Measurements from ENCODE around the gene PATJ. TPM values are rescaled to one million over a fixed set of nuclear protein-coding genes. Genes with fewer than 3 reads are reported as not detected.
A peak's percentile ranks its signal among the peaks of the same experiment; 100 is the strongest.
"Not testable (repeated sequence)": the region's sequence is repeated elsewhere in the genome, so short reads cannot be mapped to it uniquely, and the experiment has no call there.

Gene PATJ
- total RNA-seq, 1 experiment from 2014 or later = 57.9 TPM

GRCh38 chr1:62218604-62219003, 476.3 kb downstream of the PATJ start:
- Mint-ChIP-seq H3K9me3 (no peaks in the 10 kb centered on the region), H3K4me1 (0 out of 2 replicates have a peak, but pooled peaks cover 2% of the 10 kb centered on the region), H3K4me3 (no peak overlapping the region), H3K27me3 (ENCODE audit: low read depth) (no peaks in the 10 kb centered on the region), H3K27ac (peak overlapping the region; percentile 84; the same call in 1 of the 2 replicates), H3K36me3 (peaks cover 56% of the 10 kb centered on the region)
- ChIA-PET CTCF (no interaction called here), POLR2A (no interaction called here)
- no peak for ATAC-seq
- no peak for DNase-seq (ENCODE audit: low spot score)
- TF ChIP-seq CREB1 (CRISPR knock-in tag; IDR thresholded peaks at IDR 0.05) (no peak), USF1 (CRISPR knock-in tag; IDR thresholded peaks at IDR 0.05) (no peak), GRHL2 (CRISPR knock-in tag; IDR thresholded peaks at IDR 0.05; ENCODE audit: insufficient replicate concordance, severe bottlenecking) (no peak), NR2C2 (CRISPR knock-in tag; IDR thresholded peaks at IDR 0.05) (no peak), SP1 (CRISPR knock-in tag; conservative IDR thresholded peaks at IDR 0.05) (no peak), ZNF138 (CRISPR knock-in tag; conservative IDR thresholded peaks at IDR 0.05) (no peak), NFYB (CRISPR knock-in tag; conservative IDR thresholded peaks at IDR 0.05; ENCODE audit: low read depth) (no peak), SOX15 (CRISPR knock-in tag; IDR thresholded peaks at IDR 0.05) (no peak)
- TF ChIP-seq, protein P1, sequence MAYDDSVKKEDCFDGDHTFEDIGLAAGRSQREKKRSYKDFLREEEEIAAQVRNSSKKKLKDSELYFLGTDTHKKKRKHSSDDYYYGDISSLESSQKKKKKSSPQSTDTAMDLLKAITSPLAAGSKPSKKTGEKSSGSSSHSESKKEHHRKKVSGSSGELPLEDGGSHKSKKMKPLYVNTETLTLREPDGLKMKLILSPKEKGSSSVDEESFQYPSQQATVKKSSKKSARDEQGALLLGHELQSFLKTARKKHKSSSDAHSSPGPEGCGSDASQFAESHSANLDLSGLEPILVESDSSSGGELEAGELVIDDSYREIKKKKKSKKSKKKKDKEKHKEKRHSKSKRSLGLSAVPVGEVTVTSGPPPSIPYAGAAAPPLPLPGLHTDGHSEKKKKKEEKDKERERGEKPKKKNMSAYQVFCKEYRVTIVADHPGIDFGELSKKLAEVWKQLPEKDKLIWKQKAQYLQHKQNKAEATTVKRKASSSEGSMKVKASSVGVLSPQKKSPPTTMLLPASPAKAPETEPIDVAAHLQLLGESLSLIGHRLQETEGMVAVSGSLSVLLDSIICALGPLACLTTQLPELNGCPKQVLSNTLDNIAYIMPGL (CRISPR knock-in tag; IDR thresholded peaks at IDR 0.05) = no peak

- H3K36me3 Mint-ChIP-seq = peaks cover 54% of the 10 kb centered on the region
- H3K27me3 Mint-ChIP-seq (ENCODE audit: low read depth); H3K4me3 Mint-ChIP-seq; H3K4me1 Mint-ChIP-seq; CTCF ChIA-PET; H3K9me3 Mint-ChIP-seq; ATAC-seq; POLR2A ChIA-PET; DNase-seq (ENCODE audit: low spot score): not testable (repeated sequence)
- 0 out of 2 replicates have a peak overlapping the region, but pooled peaks have one; percentile 42 for H3K27ac Mint-ChIP-seq
Observed at GRCh38 chr1:62220456-62220855, 478.2 kb downstream of the PATJ start.

- no peaks in the 10 kb centered on the region for H3K9me3 Mint-ChIP-seq
- H3K4me1 Mint-ChIP-seq = 0 out of 2 replicates have a peak, but pooled peaks cover 2% of the 10 kb centered on the region
- H3K27ac Mint-ChIP-seq = no peak overlapping the region
- ATAC-seq (no peak), DNase-seq (ENCODE audit: low spot score) (no peak)
- peaks cover 56% of the 10 kb centered on the region for H3K36me3 Mint-ChIP-seq
- no peaks in the 10 kb centered on the region for H3K27me3 Mint-ChIP-seq (ENCODE audit: low read depth)
- ChIA-PET CTCF (interaction anchor here (1.5 kb wide), 1 partner anchor 45 kb away, joined by 5 read pairs; no protein-coding TSS in a partner anchor), POLR2A (interaction anchor here (0.6 kb wide), 1 partner anchor 45 kb away, joined by 5 read pairs; no protein-coding TSS in a partner anchor)
- H3K4me3 Mint-ChIP-seq = no peak overlapping the region
- TF ChIP-seq RELA (CRISPR knock-in tag; IDR thresholded peaks at IDR 0.05; ENCODE audit: borderline replicate concordance) (no peak), PRRX2 (CRISPR knock-in tag; IDR thresholded peaks at IDR 0.05) (no peak), NR2C2 (CRISPR knock-in tag; IDR thresholded peaks at IDR 0.05) (no peak), ZNF281 (CRISPR knock-in tag; IDR thresholded peaks at IDR 0.05) (no peak), SMAD4 (CRISPR knock-in tag; IDR thresholded peaks at IDR 0.05) (no peak), GRHL2 (CRISPR knock-in tag; IDR thresholded peaks at IDR 0.05; ENCODE audit: insufficient replicate concordance, severe bottlenecking) (no peak), ARID4B (CRISPR knock-in tag; IDR thresholded peaks at IDR 0.05; ENCODE audit: borderline replicate concordance) (no peak), USF1 (CRISPR knock-in tag; IDR thresholded peaks at IDR 0.05) (no peak), ZNF396 (CRISPR knock-in tag; IDR thresholded peaks at IDR 0.05; ENCODE audit: borderline replicate concordance) (no peak)
- TF ChIP-seq, protein P2, sequence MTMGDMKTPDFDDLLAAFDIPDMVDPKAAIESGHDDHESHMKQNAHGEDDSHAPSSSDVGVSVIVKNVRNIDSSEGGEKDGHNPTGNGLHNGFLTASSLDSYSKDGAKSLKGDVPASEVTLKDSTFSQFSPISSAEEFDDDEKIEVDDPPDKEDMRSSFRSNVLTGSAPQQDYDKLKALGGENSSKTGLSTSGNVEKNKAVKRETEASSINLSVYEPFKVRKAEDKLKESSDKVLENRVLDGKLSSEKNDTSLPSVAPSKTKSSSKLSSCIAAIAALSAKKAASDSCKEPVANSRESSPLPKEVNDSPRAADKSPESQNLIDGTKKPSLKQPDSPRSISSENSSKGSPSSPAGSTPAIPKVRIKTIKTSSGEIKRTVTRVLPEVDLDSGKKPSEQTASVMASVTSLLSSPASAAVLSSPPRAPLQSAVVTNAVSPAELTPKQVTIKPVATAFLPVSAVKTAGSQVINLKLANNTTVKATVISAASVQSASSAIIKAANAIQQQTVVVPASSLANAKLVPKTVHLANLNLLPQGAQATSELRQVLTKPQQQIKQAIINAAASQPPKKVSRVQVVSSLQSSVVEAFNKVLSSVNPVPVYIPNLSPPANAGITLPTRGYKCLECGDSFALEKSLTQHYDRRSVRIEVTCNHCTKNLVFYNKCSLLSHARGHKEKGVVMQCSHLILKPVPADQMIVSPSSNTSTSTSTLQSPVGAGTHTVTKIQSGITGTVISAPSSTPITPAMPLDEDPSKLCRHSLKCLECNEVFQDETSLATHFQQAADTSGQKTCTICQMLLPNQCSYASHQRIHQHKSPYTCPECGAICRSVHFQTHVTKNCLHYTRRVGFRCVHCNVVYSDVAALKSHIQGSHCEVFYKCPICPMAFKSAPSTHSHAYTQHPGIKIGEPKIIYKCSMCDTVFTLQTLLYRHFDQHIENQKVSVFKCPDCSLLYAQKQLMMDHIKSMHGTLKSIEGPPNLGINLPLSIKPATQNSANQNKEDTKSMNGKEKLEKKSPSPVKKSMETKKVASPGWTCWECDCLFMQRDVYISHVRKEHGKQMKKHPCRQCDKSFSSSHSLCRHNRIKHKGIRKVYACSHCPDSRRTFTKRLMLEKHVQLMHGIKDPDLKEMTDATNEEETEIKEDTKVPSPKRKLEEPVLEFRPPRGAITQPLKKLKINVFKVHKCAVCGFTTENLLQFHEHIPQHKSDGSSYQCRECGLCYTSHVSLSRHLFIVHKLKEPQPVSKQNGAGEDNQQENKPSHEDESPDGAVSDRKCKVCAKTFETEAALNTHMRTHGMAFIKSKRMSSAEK (CRISPR knock-in tag; IDR thresholded peaks at IDR 0.05; ENCODE audit: borderline replicate concordance) = no peak
Observed at GRCh38 chr1:62221171-62221570, 478.9 kb downstream of the PATJ start.

Measured in WTC11 (cell line).